Left cardiac atrium (tissue), 4 donors: ENCODE data around the gene WDR45B. TPM values are rescaled to one million over a fixed set of nuclear protein-coding genes. Genes with fewer than 3 reads are reported as not detected.

Source experiments
- ATAC-seq, 2 donors: fragments of 200-7000 bp; cut with Tn5 transposase; one replicate each; pipeline ENCODE4 v1.9.1; 2020; ENCODE audit warnings: mild to moderate bottlenecking in 2 of 2, moderate library complexity in 2 of 2
- DNase-seq: peaks from one replicate; pipeline ENCODE4 v3.0.0-alpha.2; 2020
- intact Hi-C, 2 donors: fragments of 100-400 bp; cut with DNase I; formaldehyde crosslinking; loops; one replicate each; pipeline versions ENCODE4 v1.14.1 to v1.15.1; 2022 to 2023
- total RNA-seq, 2 donors: library from RNA; stranded (reverse); fragmentation: NEBNext Ultra II Directional; extraction: Animal tissue kit (Norgen Biotek cat#: 25700); gene quantifications; one replicate each; pipeline ENCODE4 v1.2.1, GENCODE V29; 2021
- donor health status: DM: no; HTN: yes; CAD: no.
- donor health status: DM: no; HTN: yes; CAD: no; lungs with severe emphysema.
- donor health status: DM: yes; HTN: yes; CAD: no.
- donor health status: Dilated cardiomyopathy.

WDR45B gene
- total RNA-seq, 2 donors from 2014 or later, result 40.1 to 47.3 TPM

DNA sequence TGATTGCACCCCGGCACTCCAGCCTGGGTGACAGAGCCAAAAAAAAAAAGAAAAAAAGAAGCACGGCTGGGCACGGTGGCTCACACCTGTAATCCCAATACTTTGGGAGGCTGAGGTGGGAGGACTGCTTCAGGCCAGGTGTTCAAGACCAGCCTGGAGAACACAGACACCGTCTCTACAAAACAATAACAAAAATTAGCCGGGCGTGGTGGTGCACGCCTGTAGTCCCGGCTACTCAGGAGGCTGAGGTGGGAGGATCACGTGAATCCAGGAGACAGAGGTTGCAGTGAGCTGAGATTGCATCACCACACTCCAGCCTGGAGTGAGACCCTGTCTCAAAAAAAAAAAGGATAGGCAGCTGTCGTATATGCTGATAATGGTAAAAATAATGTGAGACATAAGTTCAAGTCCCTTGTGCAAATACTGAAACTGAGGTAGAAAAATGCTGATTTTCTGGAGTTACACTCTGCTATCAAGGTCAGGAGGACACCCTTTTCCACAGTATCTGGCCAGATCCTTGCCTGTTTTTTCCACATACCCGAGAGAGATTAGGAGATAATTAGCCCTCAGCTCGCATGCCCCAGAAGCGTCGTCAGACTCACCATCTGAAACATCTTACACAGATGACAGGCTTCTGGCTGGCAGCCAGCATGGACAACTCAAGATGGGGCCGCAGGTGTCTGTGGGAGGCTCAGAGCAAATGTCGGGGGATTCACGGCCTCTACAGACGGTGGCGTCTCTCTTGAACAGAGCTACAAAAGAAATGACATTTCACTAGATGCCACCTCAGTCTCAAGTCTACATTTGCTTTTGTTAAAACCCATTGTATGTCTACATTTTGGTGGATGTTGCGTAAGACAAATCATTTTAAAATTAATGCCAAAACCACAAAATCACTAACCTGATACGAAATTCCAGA is 36.8 kb downstream of the WDR45B start:
- ATAC-seq, result peak; percentile 35 to 61
- DNase-seq, result no peak
- intact Hi-C loops, result no loop called here

DNA sequence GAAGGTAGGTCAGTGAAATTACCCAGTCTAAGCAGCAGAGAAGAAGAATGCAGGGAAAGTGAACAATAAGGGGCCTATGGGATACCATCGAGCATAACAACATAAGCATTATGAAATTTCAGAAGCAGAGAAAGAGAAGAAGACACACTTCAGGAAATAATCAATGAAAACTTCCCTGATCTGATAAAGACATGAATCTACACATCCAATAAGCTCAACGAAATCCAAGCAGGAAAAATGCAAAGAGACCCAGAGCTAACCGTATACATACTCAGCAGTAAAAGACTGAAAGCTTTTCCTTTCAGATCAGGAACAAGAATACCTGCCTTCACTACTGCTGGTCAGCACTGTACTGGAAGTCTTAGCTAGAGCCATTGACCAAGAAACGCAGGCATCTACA is 38.6 kb downstream of the WDR45B start:
- intact Hi-C loops, result no loop called here
- no peak for DNase-seq
- no peak for ATAC-seq

DNA sequence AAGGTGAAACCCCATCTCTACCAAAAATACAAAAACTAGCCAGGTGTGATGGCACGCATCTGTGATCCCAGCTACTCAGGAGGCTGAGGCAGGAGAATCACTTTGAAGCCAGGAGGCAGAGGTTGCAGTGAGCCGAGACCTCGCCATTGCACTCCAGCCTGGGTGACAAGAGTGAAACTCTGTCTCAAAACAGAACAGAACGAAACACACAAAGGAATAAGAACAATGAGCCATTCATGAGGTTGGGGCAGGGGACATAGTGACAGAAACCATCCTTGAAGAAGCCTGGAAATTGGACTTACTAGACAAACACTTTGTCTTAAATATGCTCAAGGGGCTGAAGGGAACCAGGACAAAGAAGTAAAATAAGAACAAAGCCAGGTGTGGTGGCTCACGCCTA is 39.4 kb downstream of the WDR45B start:
- no peak for DNase-seq
- intact Hi-C loops, result no loop called here
- ATAC-seq, result no peak

DNA sequence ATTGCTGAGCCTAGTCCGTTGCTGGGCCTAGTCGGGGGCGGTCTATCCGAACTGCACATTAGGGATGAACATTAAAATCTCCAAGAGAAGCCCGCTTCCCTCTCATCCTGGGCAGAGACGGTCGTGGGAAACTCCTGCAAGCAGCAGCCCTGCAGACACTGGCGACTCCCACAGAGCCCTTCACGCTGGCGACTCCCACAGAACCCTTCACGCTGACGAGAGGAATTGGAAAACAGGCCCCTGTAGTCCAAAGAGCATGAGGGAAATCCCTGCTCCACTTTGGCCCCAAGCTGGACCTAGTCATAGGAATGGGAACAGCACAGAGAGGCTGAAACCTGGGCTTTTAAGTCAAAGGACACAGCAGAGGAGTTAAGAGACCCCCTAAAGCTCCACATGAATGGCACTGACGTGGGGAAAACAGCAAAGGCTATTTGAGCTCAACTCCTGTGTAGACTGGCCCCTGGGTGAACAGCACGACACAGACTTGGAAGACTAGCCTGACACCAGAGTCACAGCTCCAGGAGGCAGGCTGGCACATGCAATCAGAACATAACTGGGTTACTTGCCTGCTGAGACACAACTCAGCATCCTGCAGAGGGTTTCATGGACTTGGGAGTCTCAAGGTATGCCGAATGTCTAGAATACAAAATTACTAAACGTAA is 42.2 kb downstream of the WDR45B start:
- ATAC-seq (no peak), DNase-seq (no peak)
- intact Hi-C loops, result no loop called here

DNA sequence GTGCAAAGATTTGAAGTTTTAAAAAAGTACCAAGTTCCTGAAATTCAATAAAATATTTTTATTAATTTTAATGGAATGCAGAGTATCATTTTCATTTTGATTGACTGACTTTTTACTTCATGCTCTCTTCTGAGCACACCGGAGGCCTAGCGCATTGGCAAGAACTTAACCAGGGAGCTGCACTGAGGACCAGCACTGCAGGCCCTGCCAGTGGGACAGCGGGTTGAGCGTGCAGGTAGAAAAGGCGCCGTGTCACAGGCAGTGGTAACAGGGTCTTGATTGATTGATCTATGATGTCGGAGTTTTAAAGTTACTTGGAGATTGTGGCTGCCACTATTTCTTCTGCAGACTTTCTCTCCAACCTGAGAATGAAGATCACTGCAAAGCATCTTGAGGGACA is 43.7 kb downstream of the WDR45B start:
- intact Hi-C loops, result no loop called here
- DNase-seq, result no peak
- ATAC-seq, result no peak

DNA sequence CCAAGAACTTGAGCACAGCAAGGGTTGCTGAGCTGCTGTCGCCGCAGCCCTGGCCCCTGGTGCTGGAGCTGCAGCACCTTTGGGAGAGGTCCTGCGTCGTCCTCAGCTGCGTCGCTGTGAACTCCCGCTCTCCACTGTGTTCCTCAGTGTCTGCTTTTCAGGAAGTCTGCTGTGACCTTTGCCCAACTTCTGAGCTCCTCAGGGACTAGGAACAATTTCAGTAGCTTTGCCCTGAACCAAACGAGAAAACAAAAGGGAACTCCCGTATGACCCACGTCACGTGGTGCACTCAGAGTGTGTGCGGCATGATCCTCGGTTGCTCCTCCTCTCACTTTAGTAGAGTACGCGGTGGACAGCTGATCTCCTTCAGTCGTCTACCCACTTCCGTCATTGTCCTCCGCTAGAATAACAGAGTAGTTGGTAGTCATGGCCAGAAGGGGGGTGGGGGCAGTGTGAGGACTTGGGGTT is 44.2 kb downstream of the WDR45B start:
- intact Hi-C loops, result no loop called here

DNA sequence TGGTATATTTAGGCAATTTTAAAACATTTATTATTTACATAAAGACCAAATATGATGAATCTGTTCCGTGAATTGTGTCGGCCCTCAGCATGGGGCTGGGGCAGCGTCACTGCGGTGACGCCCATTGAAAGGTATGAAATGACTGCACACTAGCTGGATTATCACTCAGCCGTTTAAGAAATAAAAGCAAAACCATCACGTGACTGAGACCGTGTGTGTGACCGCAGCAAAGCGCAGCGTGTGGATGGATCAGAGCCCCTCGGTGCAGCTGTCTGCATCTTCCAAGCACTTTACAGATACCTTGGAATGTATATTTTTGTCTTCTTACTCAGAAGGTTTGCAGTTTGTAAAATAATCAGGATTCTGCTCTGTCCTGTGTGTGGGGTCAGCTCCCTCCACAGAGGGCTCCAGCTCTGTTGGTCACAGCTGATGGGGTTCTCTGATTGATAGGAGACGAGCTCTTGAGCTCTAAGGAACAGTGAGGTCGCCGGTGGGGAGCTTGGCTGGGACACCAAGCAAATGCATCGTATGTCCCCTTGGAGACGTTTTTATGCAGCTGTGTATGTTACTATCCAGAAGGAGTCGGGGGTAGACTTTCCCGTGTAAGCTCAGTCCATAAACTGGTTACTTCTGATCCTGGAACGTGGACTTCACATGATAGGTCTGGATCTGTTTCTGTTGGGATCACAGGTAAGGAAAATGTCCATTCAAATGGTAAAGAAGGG is 45.1 kb downstream of the WDR45B start:
- intact Hi-C loops, result no loop called here
- ATAC-seq (no peak), DNase-seq (no peak)

More for the DNA sequence above, 44.2 kb downstream of the WDR45B start:
- ATAC-seq (peak; percentile 64 to 84), DNase-seq (peak; percentile 64)

DNA sequence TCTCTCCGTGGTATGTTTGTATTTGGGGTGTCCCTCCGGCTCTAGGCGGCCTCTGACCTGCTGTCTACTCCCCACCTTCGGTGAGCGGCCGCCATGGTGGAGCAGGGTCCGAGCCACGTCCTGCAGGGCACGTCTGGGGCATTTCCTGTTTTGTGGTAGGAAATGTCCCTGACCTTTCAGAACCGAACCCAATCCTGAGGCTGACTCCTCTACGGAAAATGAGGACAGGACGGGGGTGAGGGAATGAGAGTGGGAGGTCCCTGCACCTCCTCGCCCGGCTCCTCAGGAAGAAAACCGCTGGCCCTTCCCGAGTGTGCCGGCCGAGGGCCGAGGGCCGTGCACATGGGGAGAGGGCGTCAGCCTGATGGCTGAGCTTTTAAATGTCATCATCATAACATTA is 45.8 kb downstream of the WDR45B start:
- no peak for ATAC-seq
- intact Hi-C loops, result no loop called here
- no peak for DNase-seq

DNA sequence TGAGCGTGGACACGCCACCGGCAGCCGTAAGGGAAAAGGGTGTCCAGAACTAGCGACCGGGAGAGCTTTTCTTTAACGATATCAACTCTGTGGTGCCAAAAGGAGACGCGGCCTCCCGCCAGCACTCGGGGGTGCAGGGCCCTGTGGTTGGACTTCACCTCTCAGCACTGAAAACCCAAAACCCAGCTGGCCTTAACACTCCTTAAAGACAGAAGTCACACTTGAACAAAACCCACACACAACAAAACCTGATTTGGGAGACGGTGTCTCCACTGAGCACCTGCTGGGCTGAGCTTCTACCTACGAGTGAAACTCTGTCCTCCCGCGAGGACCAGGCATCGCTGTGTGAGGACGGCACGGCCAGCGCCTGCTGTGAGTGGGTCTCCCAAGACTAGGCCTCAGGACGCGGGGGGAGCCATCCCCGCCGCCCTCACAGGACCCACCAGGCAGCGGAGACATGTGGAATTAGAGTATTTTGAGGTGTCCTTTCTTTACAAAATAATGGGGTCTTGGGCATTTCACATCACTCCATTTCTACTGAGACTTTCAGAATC is 46.7 kb downstream of the WDR45B start:
- ATAC-seq (no peak), DNase-seq (no peak)
- intact Hi-C loops, result no loop called here

DNA sequence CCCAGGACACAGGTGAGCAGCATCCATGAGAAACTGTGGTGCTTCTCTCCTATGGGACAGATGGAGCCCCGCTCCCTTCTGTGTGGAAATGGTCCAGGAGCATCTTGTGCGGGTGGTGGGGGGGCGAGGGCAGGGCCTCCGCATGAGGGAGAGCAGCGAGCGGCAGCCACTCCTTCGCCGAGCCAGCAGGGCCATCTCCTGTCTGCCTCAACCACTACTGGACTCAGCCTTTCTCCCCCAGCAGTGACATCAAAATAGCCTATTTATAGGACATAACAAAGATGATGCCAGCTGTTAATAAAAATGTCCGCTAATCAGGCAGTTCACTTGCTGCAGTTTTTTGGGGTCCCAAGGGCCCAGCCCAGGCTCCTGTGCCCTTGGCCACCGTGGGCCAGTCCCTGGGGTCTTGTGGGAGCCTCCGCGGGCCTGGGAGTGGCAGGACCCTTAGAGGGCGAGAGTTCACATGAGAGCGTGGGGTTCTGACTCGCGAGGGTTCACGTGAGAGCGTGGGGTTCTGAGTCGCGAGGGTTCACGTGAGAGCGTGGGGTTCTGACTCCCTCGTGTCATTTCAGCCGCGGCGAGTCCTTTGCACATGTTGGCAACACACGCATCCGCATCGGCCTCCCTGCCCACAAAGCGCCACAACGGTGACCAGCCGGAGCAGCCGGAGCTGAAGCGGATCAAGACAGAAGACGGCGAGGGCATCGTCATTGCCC is 47.4 kb downstream of the WDR45B start:
- DNase-seq (no peak), ATAC-seq (peak; percentile 35 to 50)
- intact Hi-C loops, result no loop called here

DNA sequence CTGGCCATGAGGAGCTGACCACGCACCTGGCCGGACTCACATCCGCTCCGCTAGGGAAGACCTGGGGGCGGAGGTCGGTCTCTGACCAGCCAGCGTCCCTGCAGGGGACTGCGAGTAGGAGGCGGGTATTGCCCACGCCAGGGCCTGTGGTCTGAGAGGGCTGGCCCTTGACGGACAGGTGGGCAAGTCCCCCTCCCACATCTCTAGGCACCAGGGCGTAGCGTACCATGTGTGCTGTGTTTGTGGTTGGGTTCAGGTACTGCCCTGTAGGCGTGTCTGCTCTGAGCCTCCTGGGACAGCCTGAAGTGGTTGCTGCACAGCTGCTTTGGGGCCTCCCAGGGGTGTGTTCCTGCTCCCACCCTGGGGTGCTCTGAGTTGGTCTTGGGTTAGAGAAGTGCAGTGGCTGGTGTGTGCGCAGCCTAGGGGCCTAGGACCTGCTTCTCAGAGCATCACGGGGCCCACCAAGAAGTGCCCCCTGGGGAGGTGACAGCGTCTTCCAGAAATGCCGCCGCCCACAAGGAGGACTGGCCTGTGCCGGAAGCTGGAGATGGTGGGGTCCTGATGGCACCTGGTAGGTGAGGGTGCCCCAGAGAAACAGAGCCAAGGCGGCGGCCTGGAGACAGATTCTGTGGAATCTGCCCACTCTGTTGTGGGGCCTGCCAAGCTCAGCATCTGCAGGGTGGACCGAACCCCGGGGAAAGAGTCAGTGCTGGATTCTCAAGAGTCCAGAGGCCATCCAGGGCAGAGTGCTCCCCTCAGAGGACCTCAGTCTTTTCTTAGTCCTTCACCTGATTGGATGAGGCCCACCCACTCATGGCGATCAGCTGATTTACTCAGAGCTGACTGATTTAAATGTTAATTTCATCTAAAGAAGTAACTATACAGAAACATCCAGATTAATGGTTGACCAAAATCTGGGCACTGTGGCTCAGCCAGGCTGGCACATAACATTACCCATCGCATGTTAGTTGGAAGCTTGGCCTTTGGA is 48.3 kb downstream of the WDR45B start:
- intact Hi-C loops, result no loop called here
- no peak for DNase-seq
- no peak for ATAC-seq

DNA sequence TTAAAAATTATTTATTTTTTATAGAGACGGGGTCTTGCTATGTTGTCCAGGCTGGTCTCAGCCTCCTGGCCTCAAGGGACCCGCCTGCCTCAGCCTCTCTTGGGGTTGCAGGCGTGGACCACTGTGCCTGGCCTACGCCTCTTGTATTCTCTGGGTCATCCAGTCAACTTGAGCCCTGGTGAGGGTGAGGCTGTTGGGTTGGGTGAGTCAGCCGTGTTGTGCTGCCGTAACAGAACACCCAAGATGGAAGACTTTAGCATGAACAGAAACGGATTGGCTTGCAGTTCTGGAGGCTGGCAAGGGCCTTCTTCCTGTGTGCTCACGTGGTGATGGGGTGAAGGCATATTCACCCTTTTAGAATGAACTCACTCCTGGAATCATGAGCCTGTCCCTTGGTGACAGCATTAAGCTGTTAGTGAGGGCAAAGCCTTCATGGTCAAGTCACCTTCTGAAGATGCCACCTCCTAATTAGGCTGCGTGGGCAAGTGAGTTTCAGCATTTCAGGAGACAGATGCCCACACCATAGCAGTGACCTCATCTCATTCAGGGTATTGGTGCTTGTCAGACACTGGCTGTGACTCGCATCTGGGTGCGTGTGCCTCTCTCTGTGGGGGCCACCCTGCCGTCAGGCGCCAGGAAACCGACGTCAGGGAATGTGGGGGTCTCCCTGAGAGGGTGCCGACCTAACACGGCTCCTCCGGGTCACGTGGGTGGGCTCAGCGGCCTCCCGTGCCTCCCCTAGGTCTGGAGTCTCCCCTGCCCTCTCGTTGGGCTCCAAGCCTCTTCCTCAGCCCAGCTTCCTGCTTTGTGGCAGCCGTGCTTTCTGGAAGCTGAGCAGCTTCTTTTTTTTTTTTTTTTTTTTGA is 49.8 kb downstream of the WDR45B start:
- DNase-seq, result no peak
- ATAC-seq, result no peak
- intact Hi-C loops, result no loop called here

DNA sequence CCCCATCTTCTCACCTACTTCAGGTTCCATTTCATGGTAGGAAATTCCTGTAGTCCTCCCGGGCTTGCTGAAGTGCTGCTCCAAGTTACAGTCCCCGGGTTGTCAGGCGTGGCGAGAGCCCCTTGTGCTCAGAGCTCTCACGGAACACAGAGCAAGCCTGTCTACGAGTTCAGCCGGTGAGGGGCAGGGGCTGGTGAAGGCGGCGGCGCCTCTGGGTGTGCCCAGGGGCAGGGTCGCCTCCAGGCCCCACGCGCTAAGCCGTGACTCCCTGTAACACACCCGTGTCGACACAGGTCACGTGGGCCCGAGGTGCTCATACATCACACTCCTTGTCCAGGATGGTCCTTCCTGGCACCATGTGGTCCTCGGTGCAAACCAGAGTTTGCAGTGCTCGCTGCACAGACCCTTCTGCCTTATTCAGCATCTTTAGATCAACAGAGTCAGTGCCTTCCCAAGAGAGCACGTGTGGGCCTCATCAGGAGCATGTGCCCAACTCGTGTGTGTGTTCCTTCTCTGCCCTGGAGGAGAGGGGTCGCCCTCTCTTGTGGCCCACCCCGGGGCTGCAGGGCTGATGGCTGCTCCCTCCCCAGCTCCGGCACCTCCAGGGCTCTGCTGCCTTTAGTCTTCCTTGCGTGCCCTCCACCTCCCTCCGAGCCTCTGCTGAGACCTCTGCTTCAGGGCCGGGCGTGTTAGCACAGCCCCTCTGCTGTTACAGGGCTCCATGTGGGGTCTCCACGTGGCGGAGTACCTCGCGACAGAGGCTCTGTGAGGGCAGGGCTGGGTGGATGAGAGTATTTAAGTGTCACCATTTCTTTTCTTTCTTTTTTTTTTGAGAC is 51.2 kb downstream of the WDR45B start:
- intact Hi-C loops, result no loop called here
- DNase-seq, result no peak
- no peak for ATAC-seq

DNA sequence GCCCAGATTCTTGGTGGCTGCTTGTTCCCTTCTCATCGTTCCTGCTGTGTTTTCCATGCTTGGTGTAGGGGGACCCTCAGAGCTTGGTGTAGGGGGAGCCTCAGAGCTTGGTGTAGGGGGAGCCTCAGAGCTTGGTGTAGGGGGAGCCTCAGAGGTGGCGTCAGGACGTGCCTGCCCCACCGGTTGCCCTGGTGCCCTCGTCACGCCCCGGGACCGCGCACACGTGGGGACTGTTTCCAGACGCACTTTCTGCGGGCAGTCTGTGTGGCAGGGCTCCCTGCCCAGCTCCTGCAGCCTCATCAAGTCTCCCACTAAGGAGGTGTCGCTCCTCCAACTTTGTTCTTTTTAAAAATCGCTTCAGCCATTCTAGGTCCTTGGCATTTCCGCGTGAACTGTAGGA is 51.9 kb downstream of the WDR45B start:
- no peak for DNase-seq
- no peak for ATAC-seq
- intact Hi-C loops, result no loop called here

DNA sequence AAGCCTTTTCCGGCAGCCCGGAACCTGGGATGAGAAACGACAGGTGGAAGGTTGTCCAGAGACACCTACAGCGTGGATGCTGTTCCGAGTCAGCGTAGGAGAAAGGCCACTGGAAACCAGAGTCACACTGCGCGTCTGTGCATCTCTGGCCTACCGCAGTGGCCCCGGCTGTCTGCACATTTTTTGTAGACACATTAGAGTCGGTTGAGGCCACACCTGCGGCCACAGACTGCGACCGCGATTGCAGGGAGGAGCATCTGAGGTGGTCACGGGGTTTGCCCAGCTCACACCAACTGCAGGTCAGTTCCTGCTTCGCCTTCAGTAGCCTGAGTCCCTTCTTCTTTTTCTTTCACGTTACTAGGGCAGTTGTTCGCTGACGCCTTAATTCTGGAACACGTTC is 52.4 kb downstream of the WDR45B start:
- intact Hi-C loops, result no loop called here
- ATAC-seq, result no peak
- no peak for DNase-seq

DNA sequence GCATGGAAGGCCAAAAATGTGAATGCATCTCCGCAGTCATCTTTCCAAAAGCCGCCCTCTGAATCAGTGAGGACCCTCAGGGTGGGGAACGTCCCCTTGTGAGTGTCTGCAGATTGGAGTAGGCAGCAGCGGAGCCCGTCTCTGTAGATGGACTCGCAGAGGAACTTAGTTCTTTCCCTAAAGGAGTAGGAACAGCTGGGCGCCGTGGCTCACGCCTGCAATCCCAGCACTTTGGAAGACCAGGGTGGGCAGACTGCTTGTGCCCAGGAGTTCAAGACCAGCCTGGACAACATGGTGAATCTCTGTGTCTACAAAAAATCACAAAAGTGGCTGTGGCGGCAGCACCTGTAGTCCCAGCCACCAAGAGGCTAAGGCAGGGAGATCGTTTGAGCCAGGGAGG is 53.7 kb downstream of the WDR45B start:
- ATAC-seq (no peak), DNase-seq (no peak)

More for the DNA sequence above, 53.7 kb downstream of the WDR45B start:
- intact Hi-C loops, result no loop called here
